ENCODE data around the gene SLC37A1.

Gene SLC37A1

GRCh38 chr21:42480736-42481135 lies 32.9 kb upstream of the SLC37A1 start:
- no peak for DNase-seq

GRCh38 chr21:42481169-42481568 lies 32.5 kb upstream of the SLC37A1 start:
- no peak for DNase-seq

- no peak for DNase-seq
Observed at GRCh38 chr21:42484966-42485365, 28.7 kb upstream of the SLC37A1 start.

DNA sequence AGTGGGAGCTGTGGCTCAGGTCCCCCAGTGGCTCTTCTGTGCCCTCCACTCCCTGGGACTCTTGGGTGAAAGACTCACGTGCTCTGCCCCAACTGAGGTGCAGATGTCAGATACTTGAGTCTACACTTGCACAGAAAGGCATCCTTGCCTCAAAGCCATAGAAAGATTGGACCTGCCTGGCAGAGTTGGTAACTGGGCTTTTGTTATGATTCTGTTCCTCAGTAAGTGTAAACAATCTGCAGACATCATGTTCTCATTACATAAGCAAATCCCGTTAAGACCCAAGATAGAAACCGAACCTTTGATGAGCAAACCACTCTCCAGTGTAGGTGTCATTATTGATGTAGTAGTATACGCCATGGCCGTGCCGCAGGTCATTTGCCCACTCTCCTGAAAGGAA lies 27.6 kb upstream of the SLC37A1 start:
- no peak for DNase-seq

GRCh38 chr21:42486531-42486930 lies 27.1 kb upstream of the SLC37A1 start:
- no peak for DNase-seq

DNA sequence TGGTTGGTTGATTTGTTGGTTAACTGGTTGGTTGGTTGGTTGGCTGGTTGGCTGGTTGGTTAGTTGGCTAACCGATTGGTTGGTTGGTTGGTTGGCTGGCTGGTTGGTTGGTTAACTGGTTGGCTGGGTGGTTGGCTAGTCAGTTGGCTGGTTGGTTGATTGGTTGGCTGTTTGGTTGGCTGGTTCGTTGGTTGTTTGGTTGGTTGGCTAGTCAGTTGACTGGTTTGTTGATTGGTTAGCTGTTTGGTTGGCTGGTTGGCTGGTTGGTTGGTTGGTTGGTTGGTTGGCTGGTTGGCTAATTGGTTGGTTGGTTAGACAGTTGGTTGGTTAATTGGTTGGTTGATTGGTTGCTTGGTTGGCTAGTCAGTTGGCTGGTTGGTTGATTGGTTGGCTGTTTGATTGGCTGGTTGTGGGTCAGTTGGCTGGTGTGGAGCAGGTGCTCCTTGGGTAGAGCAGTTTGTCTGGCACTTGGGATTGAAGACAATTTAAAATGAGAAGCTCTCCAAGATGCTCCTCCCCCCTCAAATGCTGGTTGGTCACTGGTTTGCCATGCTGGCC lies 24.6 kb upstream of the SLC37A1 start:
- no peak for DNase-seq

- no peak for DNase-seq
Observed at GRCh38 chr21:42489991-42490390, 23.7 kb upstream of the SLC37A1 start.

DNA sequence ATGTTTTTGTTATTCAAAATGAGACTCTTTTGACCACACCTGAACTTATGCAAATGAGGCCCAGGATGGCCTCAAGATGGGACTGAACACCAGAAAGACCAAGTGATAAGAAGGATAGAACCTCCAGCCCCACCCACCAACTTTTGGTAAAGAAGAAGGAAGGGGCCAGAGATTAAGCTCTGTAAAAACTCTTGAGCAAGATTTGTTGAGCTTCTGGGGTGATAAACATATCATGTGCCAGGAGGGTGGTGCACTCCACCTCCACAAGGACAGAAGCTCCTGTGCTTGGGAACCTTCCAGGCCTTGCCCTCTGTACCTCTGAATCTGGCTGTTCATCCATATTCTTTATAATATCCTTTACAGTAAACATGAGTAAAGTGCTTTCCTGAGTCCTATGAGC lies 22.9 kb upstream of the SLC37A1 start:
- DNase-seq: no peak

- DNase-seq: no peak
Observed at GRCh38 chr21:42491328-42491727, 22.3 kb upstream of the SLC37A1 start.

DNA sequence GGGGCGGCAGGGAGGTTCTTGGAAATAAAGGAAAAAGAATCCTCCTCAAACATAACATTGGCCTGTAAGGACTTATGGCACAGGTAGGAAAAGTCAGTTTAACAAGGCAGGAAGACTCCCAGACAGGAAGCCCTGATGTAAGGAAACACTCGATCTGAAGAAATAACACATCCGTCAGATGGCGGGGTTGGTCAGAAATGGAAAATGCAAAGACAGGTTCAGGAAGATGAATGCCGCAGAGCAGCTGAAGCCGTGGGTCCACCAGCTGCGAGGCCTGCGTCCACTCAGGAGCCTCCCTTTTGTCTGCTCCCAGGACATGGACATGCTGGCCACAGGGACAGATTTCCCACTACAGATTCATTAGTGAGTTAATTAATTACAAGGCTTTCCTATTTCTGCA lies 21.5 kb upstream of the SLC37A1 start:
- no peak for DNase-seq

DNA sequence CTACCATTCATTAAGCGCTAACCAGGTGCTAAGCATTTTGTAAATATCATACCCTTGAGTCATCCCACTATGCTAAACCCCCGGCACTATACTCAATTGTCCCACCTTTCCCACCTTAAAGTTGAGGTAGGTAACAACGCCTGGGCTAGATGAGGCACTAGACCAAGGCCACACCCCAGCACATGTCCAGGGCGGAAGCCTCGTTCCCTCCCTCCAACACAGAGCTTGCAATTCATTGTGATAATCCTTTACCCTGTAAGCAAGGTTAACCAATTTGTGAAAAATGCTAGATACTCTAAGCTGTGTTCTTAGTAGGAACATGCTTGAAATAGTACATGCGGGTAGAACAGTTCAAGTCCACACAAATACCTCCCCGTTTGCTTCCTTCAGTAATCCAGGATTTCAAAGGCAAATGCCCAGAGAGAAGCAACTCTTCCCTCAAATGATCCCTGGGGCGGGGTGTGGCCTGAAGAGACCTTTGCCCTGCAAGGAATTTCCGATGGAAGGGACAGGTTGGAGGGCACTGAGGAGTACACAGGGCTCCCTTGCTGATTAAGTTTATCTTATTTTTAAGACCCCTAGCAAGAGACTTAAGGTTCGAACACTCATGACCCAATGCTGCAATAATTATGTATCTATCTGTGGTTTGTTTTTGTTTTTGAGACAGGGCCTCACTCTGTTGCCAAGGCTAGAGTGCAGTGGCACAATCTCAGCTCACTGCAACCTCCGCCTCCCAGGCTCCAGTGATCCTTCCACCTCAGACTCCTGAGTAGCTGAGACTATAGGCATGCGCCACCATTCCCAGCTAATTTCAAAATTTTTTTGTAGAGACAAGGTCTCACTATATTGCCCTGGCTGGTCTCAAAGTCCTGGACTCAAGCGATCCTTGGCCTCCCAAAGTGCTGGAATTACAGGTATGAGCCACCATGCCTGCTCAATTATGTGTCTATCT lies 20.3 kb upstream of the SLC37A1 start:
- DNase-seq: no peak

DNA sequence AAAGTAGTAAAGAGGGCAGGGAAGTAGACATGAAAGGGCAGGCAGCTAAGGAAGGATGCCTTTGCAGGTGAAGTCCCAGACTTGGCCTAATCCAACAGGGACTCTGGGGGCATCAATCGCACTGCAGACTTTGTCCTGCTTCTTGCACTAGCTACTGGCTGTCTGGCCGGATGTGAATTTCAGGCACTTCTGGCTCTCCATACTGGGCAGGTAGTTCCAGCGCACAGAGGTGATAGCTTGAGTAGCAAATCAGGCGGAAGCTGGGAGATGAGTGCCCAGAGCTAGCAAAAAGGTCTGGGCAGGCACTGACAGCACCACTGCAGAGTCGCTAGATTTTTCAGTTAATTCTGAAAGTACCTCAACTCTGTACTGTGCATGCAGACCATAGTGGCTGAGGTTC lies 18.6 kb upstream of the SLC37A1 start:
- DNase-seq: no peak

GRCh38 chr21:42495765-42496119 lies 17.9 kb upstream of the SLC37A1 start:
- no peak for DNase-seq

GRCh38 chr21:42496120-42496838 lies 17.4 kb upstream of the SLC37A1 start, which contains the start of gene RSPH1:
Gene RSPH1 (minus strand): TSS chr21:42496224. CDS start chr21:42496186, 38 bp downstream.
- DNase-seq: peak; percentile 84 to 93

DNA sequence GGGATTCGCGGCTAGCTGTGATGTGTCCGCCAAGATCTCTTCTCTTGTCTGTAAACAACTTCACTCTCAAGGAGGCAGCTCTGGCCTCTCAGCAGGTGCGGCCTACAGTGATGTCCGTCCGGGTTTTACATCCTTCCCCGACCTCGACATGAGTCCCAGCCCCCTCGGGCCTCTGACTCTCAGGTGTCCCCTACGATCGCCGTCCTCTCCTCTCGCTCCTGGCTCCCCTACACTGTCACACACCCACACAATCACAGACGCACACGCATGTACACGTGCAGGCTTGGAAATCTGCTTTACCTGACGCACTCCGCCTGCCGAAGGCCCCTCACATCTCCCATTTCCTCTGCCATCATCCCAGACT lies 16.8 kb upstream of the SLC37A1 start:
- DNase-seq: no peak

- DNase-seq: no peak
Observed at GRCh38 chr21:42498012-42498411, 15.6 kb upstream of the SLC37A1 start.

DNA sequence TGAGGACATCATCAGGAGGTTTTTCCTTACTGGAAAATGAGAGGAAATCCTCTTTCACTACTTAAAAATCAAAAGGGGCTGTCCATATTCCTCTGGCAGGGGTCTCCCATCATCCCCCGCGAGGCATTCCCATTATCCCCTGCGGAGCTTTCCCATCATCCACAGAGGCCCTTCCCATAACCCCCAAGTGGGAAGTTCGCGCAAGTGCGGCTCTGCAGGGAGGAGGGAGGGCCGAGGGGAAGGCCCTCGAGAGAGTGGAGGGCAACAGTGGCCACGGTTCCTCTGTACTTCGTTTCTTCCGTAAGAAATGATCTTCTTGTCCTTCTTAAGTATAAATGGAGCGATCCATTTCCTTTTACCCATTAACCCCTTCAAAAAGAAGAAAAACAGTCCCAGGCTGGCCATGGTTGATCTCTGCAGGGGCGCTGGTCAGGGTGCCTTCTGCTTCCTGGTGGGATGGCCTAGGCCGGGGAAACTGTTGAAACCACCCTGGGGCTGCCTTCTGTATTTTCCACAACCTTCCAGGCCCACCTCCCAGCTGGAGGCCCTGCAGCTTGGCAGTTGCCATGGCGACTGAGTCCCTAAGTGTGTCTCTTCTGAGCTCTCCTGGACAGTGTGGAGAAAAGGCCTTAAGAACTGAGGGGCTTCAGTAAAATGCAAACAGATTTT lies 14.1 kb upstream of the SLC37A1 start:
- no peak for DNase-seq

- no peak for DNase-seq
Observed at GRCh38 chr21:42500225-42500624, 13.4 kb upstream of the SLC37A1 start.

DNA sequence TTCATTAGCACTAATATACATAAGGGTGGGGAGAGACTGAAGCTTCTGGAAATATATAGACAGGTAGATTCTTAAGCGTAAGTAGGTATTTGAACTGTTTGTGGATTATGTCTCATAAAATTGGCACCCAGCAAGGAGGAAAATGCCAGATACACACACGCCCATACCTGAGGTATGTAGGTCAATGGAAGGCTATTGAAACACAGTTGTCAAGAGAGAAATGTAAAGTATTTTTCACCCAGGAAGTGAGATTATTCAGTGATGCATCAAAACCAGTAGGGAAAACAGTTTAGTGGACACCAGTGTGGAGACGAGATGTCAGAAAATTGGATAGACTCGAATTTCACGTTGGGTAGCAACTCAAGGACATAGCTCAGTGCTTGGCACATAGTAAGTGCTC lies 12.9 kb upstream of the SLC37A1 start:
- no peak for DNase-seq

- no peak for DNase-seq
Observed at GRCh38 chr21:42503711-42504110, 9.9 kb upstream of the SLC37A1 start.

GRCh38 chr21:42505090-42505726 lies 8.4 kb upstream of the SLC37A1 start:
- DNase-seq: no peak

GRCh38 chr21:42507418-42507817 lies 6.2 kb upstream of the SLC37A1 start:
- no peak for DNase-seq

- DNase-seq: no peak
Observed at GRCh38 chr21:42508371-42508770, 5.3 kb upstream of the SLC37A1 start.

Data from SW 1271 (cell line).